NCI-H526 treated with DMSO at 0.1 percent for 48 hours (cell line): ENCODE measurements around the gene IRF6.

Experiments used
- DNase-seq: peaks from one replicate; lab custom pipeline; 2025; lab: John Stamatoyannopoulos, UW

IRF6 gene

GRCh38 chr1:209759829-209760359 lies 46.0 kb downstream of the IRF6 start:
- DNase-seq: no peak

- no peak for DNase-seq
Observed at GRCh38 chr1:209758400-209758799, 47.5 kb downstream of the IRF6 start.

- no peak for DNase-seq
Observed at GRCh38 chr1:209756615-209757445, 49.1 kb downstream of the IRF6 start.

- no peak for DNase-seq
Observed at GRCh38 chr1:209755926-209756614, 49.9 kb downstream of the IRF6 start, which contains the start of gene TRAF3IP3. TSS of gene TRAF3IP3 (plus strand) at chr1:209756053. CDS start at chr1:209760040, 3,987 bp downstream.

- DNase-seq: no peak
Observed at GRCh38 chr1:209755256-209755655, 50.7 kb downstream of the IRF6 start.

GRCh38 chr1:209752890-209753289 lies 53.1 kb downstream of the IRF6 start:
- no peak for DNase-seq

- no peak for DNase-seq
Observed at GRCh38 chr1:209751627-209752231, 54.2 kb downstream of the IRF6 start.

GRCh38 chr1:209749670-209750323 lies 56.1 kb downstream of the IRF6 start:
- no peak for DNase-seq

- DNase-seq: no peak
Observed at GRCh38 chr1:209749205-209749604, 56.7 kb downstream of the IRF6 start.

- no peak for DNase-seq
Observed at GRCh38 chr1:209748620-209749019, 57.3 kb downstream of the IRF6 start.

GRCh38 chr1:209747580-209748262 lies 58.2 kb downstream of the IRF6 start:
- DNase-seq: peak; percentile 71

GRCh38 chr1:209746451-209747165 lies 59.3 kb downstream of the IRF6 start:
- peak; percentile 58 for DNase-seq

- DNase-seq: no peak
Observed at GRCh38 chr1:209743145-209743482, 62.8 kb downstream of the IRF6 start.

GRCh38 chr1:209742409-209743144 lies 63.4 kb downstream of the IRF6 start:
- DNase-seq: no peak

GRCh38 chr1:209741889-209742288 lies 64.1 kb downstream of the IRF6 start:
- no peak for DNase-seq

- DNase-seq: no peak
Observed at GRCh38 chr1:209741193-209741592, 64.7 kb downstream of the IRF6 start.

GRCh38 chr1:209738270-209738669 lies 67.7 kb downstream of the IRF6 start:
- no peak for DNase-seq

- no peak for DNase-seq
Observed at GRCh38 chr1:209737118-209737505, 68.8 kb downstream of the IRF6 start.

- no peak for DNase-seq
Observed at GRCh38 chr1:209736490-209737117, 69.3 kb downstream of the IRF6 start.
